Measurements from ENCODE around the gene BRF1.
"Not testable (repeated sequence)": the region's sequence is repeated elsewhere in the genome, so short reads cannot be mapped to it uniquely, and the experiment has no call there.

Gene BRF1

DNA sequence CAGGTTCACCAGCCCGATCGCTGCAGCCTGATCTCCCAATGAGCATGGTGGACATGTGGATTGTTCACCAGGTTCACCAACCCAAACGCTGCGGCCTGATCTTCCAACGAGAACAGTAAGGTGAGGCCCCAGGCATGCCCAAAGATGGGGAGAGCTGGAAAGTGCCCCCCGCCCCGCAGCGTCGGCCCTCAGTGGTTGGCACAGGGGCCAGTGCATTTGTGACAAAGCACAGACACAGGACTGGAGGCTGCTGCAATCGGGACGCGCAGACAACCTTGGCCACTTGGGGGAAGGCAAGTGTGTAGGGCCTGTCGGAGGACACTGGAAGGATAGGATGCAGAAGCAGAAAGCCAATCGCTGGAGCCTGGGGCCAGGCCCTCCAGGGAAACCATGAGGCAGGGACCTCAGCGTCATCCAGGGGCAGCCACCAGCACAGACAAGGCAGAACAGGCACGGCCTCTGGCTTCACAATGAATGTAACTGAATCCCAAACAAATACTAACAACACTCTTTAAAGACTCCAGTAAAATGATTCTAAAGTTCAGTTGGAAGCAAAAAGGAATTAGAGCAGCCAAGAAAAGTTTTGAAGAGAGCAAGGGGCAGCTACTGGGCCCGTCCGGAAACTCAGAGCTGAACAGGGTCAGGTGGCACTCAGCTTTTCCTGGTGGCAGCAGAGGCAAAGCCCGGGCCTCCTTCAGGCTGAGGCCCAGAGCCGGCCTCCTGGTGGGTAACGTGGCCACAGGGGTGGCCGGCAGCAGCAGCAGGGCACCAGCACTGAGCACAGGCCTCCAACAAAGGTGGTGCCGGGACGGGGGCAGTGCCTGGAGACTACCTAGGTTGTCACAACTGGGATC is 13.3 kb downstream of the BRF1 start:
- DNase-seq, result no peak

DNA sequence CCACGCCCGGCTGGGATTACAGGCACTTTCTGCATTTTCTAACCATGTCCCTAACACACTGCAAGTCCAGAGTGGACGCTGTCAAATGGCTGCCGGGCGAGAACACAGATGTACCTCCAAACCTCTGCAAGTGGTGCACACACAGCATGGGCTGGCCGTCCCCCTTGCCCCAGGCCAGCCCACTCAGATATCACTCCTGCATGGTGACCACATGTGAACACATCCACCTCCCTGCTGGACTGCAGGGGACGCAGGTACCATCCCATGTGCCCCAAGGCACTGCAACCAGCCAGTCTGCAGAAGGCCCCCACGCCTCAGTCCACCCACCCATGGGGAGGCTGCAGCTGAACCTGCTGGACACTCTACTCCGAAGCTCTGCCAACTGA is 14.0 kb downstream of the BRF1 start:
- no peak for DNase-seq

GRCh38 chr14:105285174-105285573 is 15.6 kb downstream of the BRF1 start:
- DNase-seq, result no peak

DNA sequence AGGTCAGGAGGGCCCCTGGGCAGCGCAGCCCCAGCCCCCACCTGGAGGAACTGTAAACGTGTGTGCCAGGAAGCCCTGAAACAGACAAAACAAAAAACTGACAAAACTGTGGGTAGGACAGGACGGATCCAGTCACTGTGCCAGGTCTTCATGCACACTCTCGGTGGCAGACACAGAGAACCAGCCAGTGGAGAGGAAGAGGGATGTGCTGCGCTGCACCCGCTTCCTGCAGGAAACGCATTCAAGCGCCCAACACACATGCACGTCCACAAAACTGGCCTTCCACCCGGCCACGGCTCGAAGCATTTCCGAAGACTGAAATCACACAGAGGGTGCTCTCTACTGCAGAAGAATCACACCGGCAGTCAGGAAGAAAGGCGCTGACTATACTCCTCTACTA is 16.9 kb downstream of the BRF1 start:
- DNase-seq, result peak; percentile 33

DNA sequence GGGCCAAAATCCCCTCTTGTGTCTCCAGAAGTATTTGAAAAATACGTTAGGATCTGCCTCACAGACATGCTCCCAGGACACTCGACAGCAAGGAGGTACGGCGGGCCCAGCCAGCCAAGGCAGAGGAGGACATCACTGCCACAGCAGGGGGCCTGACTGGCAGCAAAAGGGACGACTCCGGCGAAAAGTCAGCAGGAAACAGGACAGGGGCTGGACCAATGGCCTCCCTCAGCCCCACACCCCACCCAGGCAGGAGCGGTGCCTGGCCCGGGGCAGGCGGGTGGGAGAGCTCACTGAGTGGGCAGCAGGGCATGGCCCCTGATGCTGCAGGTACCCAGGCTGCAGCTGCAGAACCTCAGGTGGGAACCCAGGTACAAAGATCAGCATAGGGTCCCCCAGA is 17.8 kb downstream of the BRF1 start:
- DNase-seq, result no peak

DNA sequence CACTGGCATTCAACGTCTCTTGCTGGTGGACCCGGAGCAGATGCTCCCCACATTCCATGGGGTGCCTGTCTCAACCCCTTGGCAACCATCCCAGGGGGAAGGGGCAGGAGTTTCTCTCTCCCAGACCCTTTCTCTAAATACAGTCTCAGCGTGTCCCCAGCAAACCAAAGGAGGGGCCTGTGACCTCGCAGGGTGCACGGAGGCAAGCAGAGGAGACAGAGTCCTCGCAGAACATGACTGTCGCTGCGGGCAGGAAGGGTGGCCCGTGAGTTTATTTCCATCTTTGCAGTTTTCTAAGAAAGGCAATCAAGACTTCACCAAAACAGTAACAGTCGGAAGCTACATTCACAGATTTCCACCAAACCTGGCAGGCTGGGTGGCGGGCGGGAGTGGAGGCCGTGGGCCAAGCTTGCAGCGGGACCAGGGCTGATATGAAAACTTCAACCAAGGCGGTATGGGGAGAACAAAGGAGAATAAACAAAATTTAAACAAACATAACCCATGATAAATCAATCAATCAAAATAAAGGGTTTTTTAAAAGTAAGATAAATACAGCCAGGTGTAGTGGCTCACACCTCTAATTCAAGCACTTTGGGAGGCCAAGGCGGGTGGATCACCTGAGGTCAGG is 18.6 kb downstream of the BRF1 start:
- DNase-seq, result no peak

GRCh38 chr14:105281371-105282097 is 19.3 kb downstream of the BRF1 start:
- peak; percentile 43 for DNase-seq

DNA sequence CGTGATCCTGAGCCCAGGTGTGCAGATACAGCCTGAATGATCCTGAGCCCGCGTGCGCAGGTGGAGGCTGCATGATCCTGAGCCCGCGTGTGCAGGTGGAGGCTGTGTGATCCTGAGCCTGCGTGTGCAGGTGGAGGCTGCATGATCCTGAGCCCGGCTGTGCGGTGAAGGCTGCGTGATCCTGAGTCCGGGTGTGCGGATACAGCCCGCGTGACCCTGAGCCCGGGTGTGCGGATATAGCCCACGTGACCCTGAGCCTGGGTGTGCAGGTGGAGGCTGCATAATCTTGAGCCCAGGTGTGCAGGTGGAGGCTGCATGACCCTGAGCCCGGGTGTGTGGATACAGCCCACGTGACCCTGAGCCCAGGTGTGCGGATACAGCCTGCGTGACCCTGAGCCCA is 20.3 kb downstream of the BRF1 start:
- no peak for DNase-seq

GRCh38 chr14:105279642-105280361 is 21.0 kb downstream of the BRF1 start:
- no peak for DNase-seq

- DNase-seq, result not testable (repeated sequence)
Measured at GRCh38 chr14:105277448-105277847, 23.4 kb downstream of the BRF1 start.

DNA sequence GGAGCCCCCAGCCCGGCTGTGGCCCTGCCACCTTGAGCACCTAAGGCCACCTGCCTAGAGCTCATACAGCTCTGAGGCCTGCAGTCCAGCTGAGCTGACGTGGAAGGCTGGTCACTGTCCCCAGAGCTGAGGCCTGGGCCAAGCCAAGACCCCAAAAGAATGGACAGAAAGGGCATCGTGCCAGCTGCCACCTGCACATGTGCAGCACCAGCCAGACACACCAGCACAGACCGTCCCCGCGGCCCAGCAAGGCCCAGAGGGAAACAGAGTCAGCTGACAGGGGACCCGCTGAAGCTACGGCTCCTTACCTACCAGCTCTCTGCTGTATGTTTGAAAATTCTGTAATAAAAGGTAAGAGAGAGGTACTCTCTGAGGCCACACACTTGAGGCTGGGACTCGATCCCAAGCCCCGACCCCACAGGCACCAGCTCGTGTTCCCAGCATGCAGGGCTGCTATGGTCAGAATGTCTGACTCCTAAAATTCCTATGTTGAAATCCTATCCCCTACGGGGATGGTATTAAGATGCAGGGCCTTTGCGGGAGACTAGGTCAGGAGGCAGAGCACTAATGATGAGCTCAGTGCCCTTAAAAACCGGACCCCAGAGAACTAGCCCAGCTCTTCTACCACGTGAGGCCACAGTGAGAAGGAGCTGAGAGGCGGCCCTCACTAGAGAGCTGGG is 25.4 kb downstream of the BRF1 start:
- no peak for DNase-seq

DNA sequence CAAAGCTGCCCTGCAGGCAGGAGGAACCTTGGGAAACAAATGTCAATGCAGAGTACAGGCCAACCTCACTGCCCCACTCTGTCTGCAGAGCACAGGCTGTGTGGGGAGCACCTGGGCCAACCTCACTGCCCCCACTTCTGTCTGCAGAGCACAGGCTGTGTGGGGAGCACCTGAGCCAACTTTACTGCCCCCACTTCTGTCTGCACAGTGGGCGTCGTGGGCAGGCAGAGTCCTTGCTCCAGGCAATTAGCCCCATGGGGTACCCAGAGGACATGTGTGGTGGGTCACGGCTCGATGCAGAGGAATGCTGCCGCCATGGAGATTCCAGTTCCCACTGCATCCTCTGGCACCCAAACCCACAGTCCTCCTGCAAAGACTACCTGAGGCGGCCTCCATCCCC is 26.2 kb downstream of the BRF1 start:
- DNase-seq, result no peak

- DNase-seq, result no peak
Measured at GRCh38 chr14:105273062-105273461, 27.7 kb downstream of the BRF1 start.

GRCh38 chr14:105272623-105273022 is 28.2 kb downstream of the BRF1 start:
- no peak for DNase-seq

- no peak for DNase-seq
Measured at GRCh38 chr14:105271224-105271890, 29.4 kb downstream of the BRF1 start.

DNA sequence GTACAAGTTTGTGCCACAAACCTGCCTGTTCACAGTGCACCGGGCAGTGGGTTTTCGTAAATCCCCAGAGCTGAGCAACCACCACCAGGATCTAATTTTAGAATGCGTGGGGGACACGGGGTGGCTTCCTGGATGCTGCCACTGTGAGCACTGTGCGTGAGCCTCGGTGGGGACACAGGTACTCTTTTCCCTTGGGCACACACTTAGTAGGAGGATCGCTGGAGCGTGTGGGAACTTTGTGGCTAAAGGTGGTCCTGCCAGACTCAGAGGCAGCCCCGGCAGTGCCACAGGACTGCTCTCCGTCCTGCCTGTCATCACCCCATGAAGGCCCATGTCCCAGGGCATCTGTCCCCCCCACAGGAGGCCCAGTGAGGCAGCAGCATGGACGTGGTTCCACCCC is 31.4 kb downstream of the BRF1 start:
- DNase-seq, result no peak

GRCh38 chr14:105268736-105269354 is 32.0 kb downstream of the BRF1 start:
- no peak for DNase-seq

GRCh38 chr14:105267820-105268548 is 32.8 kb downstream of the BRF1 start:
- DNase-seq, result no peak

- DNase-seq, result no peak
Measured at GRCh38 chr14:105261781-105262180, 39.0 kb downstream of the BRF1 start.

- no peak for DNase-seq
Measured at GRCh38 chr14:105260959-105261358, 39.8 kb downstream of the BRF1 start.

DNA sequence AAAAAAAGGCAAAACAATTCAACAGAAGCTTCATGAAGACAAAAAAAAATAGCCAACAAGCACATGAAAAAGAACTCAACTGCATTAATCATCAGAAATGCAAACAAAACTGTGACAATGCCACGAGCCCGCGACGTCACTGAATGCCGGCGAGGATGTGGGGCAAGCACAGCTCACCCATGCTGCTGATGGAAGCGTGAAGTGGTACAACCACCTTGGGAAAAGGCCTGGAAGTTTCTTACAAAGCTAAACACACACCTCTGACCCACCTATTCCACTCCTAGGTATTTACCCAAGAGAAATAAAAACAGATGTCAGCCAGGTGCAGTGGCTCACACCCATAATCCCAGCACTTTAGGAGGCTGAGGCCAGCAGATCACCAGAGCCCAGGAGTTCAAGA is 42.0 kb downstream of the BRF1 start:
- no peak for DNase-seq

Measured in CD4-positive, alpha-beta T cell treated with Interleukin-6 for 4 hours (primary cell).